Keratinocyte (primary cell): ENCODE data around the gene ZNF212.

Source experiments
- EZH2 ChIP-seq: IDR thresholded peaks from one replicate; pipeline ENCODE4 v1.6.1; 2012; ENCODE audit warnings: inconsistent platforms, mild to moderate bottlenecking, low read length, moderate library complexity
- TF ChIP-seq, protein P1 (sequence below), 3 experiments: IDR thresholded peaks in 1 of 3; conservative IDR thresholded peaks in 1 of 3; optimal IDR thresholded peaks in 1 of 3; 2 replicates in 2 of 3; 3 replicates in 1 of 3; pipeline versions ENCODE3 to v1.5.1; 2011; ENCODE audit warnings: low read length in 3 of 3, mild to moderate bottlenecking in 3 of 3, moderate library complexity in 2 of 3, control low read depth in 1 of 3, inconsistent platforms in 1 of 3; ENCODE audit not compliant: insufficient read depth in 2 of 3; ENCODE audit errors: extremely low read depth in 1 of 3

- TF ChIP-seq, protein P1, sequence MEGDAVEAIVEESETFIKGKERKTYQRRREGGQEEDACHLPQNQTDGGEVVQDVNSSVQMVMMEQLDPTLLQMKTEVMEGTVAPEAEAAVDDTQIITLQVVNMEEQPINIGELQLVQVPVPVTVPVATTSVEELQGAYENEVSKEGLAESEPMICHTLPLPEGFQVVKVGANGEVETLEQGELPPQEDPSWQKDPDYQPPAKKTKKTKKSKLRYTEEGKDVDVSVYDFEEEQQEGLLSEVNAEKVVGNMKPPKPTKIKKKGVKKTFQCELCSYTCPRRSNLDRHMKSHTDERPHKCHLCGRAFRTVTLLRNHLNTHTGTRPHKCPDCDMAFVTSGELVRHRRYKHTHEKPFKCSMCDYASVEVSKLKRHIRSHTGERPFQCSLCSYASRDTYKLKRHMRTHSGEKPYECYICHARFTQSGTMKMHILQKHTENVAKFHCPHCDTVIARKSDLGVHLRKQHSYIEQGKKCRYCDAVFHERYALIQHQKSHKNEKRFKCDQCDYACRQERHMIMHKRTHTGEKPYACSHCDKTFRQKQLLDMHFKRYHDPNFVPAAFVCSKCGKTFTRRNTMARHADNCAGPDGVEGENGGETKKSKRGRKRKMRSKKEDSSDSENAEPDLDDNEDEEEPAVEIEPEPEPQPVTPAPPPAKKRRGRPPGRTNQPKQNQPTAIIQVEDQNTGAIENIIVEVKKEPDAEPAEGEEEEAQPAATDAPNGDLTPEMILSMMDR (optimal IDR thresholded peaks at IDR 0.05 in 1 of 3, IDR thresholded peaks at IDR 0.05 in 1 of 3, conservative IDR thresholded peaks at IDR 0.05 in 1 of 3; ENCODE audit: extremely low read depth in 1 of 3, insufficient read depth in 2 of 3, low read length in 3 of 3): no peak
- TF ChIP-seq EZH2: no peak
Observed at GRCh38 chr7:149196151-149196704, 43.2 kb upstream of the ZNF212 start.
